Glomerular endothelial cell (primary cell): Measurements from ENCODE around the gene PARP1. TPM values are rescaled to one million over a fixed set of nuclear protein-coding genes. Genes with fewer than 3 reads are reported as not detected.

Experiments
- DNase-seq: peaks from one replicate; pipeline ENCODE4 v3.0.0-alpha.2; 2011; ENCODE audit warnings: low read depth, low spot score; ENCODE audit errors: extremely low read depth
- total RNA-seq: library from RNA; depleted of rRNA; stranded (reverse); fragments of >200 nt; gene quantifications from 2 replicates; pipeline ENCODE4 v1.2.3, GENCODE V29; 2015

The PARP1 gene
- total RNA-seq, 1 donor from 2014 or later: 99.4 TPM

DNA sequence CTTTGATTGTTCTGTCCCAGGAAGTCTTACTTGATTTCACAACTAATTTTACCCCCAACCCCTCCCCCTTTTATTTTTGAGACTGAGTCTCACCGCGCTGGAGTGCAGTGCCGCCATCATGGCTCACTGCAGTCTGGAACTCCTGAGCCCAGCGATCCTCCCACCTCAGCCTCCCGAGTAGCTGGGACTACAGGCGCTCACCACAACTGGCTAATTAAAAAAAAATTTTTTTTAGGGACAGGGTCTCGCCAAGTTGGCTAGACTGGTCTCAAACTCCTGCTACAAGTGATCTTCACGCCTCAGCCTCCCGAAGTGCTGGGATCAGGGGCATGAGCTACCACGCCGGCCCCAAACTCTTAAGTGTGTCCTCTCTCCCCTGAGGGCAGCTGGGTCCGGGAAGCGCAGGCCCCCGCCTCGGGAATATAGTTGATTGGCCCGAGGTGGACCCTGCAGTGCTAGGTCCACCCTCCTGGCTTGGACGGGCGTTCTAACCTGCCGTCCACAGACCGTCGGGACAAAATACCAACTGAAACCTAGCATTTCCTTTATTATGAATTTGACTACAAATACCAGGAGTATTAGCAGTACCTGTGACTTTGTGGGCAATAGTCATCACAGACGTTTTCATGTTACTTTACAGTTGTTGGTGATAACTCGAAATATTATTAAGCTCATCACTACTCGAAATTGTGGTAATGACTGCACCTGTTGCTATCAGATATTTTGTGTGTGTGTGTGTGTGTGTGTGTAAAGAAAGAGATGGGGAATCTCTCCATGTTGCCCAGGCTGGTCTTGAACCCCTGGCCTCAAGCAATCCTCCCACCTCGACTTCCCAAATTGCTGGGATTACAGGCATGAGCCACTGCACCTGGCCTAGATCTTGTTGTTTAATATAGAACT lies 642 bp upstream of the PARP1 start:
- DNase-seq: no peak

DNA sequence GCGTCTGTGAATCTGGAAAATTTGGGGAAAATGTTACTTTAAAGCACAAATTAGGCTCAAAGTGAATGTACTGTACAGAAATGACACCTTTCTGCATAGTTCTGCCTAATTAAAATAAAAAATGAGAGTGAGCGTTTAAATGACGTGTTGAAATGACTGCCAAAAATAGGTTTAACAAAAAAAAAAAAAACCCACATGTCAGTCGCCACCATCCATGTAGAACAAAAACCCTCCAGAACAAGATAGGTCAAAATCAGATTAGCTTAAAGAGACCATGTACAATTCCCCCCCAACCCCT lies 745 bp downstream of the PARP1 start:
- DNase-seq: no peak

DNA sequence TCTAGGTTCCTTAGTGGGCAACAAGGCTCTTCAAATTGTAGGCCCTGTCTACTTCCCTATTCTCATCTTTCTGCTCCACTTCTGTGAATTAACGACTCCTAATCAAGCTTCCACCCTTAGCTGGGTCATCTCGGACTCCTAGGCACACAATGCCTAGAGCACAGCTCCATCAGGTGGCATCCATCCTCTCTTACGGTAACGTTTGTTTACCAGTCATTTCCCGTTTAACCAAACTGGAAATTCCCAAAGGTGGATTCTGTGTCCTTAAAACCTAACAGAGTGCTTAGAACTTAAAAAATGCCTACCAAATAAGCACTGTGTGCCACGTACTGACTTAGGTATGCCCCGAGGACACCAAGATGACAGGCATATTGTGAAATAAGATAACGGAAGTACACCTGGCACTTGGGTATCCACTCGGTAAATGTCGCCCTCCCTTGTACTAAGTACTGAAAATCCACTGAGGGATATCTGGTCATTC lies 1.5 kb downstream of the PARP1 start:
- DNase-seq: no peak

DNA sequence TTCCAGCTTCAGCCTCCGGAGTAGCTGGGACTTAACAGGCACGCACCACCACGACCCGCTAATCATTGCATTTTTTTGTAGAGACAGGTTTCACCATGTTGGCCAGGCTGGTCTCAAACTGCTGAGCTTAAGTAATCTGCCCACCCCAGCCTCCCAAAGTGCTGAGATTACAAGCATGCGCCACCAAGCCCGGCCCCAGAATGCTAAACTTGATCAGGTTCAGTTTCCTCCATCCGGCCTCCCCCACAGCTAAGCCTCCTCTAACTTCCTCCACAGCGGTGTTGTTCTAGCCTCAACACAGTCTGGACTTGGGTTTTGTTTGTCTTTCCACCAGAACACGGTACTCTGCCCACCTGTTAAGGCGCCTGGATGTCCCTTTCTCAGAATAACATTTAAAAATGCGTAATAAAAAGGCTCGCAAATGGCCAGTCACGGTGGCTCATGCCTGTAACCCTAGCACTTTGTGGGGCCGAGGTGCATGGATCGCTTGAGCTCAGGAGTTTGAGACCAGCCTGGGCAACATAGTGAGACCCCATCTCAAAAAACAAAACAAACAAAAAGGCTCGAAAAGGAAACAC lies 2.4 kb downstream of the PARP1 start:
- no peak for DNase-seq

DNA sequence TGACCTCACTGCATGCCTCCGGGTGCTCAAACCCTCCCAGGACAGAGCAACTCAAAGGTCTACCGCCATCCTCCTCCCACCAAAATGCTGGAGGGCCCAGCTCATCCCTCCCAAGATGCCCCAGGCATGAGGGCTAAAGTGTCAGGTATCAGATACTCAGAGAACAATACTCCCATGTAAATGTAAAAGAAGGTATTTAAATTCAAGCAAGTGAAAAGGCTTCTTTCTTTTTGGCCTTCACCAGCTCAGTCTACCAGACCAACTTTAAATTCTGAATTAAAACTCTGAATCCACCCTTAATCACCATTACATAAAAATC lies 3.0 kb downstream of the PARP1 start:
- no peak for DNase-seq

DNA sequence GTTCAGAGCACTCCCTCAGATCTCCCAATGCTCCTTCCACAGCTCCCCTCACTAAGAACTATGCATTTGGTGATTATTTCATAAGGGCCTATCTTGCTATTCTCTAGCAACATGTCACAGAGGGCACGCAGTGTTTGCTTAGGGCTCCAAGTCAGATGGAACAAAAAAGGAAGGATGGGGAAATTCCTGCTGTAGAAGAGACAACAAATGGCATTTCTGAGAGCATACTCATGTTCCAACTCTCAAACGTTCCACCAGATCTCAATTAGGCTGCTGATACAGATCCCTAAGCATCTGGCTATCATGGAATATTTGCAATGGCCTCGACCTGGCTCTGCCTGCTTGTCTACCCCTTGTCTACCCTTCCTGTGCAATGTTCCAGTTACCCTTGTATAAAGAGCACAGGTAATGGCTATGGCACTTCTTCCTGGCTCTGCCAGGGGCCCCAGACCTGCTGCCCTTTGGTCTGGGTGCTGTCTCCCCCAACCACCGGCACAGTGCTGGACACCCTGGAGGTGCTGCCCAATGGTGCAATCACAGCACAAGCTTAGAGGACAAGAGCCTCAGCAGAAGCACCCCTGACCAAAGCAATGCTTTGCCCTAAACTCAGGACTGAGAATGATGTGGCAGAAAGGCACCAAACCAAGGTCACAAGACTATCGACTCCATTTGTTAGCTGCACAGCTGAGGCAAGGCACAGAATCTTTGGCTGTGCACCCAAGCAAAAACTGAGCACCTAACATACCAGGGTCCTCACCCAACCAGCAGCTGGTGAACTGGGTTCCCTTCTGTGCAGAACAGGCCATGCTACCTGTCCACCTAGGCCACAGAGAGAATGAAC lies 3.6 kb downstream of the PARP1 start:
- no peak for DNase-seq

DNA sequence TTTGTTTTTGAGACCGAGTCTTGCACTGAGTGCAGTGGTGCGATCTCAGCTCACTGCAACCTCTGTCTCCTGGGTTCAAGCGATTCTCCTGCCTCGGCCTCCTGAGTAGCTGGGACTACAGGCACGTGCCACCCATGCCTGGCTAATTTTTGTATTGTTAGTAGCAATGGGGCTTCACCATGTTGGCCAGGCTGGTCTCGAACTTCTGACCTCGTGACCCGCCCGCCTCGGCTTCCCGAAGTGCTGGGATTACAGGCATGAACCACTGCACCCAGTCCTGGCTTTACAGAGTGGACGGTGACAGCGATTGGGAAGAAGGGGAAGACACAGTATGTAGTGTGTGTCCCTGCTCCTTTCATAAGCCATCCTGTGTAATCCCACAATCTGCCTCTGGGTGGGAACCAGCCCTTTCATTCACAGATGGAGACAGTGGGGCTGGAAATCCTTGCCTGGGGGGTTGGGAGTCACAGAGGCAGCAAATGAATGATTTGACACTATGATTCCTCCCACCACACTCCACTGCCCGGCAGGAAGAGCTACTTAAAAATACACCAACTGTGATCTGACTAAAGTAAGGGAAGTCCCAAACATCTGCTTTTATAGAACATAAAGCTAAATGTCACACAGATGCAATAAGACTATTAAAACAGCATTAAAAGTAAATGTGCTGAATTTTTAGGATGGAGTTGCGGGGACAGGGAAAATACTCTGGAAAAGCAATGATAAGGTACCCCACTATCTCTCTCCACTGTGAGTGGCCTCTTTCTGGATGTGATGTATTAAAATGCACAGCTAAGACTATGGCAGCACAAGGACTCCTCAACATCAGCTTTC lies 4.5 kb downstream of the PARP1 start:
- DNase-seq: no peak

DNA sequence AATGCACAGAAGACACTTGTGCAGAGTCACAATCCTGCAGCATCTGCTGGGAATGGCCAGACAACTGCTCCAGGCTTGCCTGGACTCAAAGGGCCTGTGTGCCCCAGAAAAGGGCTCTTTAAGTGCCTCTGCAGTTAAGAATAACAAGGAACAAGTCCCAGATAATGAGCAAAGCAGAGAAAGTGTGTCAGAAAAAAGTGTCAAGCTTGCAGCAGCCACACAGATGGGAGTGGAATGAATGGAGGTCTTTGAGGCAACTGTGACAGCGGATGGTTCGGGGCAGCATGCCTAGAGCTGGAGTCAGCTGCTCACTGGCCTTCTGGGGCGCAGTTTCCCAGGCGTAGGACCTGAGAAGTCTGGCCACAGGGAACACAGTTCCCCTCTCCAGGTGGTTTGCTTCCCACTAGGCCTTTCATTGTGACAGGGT lies 5.1 kb downstream of the PARP1 start:
- DNase-seq: no peak

DNA sequence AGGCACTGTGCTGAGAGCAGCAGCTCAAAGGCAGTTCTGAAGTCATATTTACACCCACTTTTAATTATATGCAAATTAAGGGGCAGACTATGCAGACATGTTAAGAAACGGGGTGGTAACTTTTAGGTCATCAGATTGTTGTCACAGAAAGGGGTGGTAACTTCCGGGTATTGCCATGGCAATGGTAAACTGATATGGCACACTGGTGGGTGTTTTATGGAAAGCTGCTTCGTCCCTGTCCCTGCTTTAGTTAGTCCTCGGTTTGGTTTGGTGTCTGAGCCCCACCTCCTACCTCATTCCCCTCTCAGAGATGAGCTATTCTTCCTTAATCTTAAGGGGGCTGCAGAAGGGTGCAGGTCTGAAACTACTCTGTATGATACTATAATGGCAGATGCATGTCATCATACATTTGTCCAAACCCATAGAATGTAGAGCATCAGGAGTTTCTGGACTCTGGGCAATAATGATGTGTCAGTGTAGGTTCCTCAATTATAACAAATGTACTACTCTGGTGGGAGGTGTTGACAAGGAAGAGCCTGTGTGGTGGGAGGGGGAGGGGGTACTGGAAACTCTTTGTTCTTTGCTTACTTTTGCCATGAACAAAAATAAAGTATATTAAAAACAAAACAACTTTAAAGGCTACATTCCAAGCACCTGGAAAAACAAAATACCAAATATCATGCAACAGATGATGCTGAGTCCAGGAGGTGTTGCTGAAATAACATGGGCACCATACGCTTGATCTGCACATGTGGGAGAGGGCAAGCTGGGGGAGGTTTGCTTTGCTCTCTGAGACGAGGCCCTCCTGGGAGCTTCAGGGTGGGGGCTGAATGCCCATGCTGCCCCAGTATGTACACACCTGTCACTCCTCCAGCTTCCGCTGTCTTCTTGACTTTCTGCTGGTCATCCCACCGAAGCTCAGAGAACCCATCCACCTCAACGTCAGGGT lies 6.3 kb downstream of the PARP1 start:
- DNase-seq: no peak

DNA sequence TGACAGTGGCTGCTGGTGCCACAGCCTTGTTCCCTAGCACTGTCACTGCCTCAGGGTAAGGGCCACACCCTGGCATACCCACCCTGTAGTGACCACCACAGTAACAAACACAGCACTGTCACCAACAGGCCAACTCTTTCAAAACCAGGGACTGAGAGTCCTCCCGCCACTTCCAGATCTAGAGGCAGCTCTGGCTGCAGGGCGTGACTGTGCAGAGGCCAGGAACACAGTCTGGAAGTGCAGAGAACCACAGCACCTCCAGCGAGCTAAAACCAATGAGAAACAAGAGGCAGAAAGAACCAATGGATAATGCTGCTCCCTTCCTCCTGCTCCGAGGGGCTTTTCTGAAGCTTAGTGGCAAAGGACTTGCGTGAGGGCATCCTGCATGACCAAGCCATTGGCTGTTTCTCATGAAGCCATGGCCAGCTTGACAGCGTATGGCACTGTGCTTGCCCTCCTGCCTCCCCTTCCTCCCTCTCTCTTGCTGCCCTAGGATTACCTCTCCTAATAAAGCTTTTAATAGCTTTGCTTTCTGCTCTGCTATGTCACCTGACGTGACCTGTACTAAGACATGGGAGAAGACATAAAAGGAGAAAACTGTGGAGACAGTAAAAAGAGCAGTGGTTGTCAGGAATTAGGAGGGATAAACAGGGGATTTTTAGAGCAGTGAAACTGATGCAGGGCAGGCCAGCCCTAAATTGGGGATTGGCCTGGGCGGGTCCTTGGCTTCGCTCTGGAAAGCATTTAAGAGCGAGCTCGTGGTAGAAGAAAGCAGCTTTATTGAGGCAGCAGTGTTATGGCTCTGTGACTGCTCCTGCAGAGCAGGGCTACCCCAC lies 7.2 kb downstream of the PARP1 start:
- DNase-seq: no peak

DNA sequence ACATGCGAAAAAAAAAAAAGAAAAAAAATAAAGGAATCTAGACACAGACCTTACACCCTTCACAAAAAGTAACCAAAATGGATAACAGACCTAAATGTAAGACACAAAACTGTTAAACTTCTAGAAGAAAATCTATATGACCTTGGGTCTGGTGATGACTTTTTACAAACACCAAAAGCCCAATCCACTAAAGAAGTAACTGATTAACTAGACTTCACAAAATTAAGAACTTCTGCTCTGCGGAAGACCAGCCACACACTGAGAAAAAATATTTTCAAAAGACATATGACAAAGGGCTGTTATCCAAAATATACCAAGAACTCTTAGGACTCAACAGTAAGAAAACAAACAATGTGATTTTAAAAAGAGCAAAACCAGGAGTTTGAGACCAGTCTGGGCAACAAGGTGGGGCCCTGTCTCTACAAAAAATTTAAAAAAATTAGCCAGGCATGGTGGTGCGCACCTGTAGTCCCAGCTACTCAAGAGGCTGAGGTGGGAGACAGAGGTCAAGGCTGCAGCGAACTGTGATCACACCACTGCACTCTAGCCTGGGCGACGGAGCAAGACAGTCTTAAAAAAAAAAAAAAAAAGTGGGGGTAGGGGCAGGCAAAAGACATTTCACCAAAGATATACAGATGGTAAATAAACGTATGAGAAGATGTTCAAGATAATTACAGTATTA lies 9.8 kb downstream of the PARP1 start:
- DNase-seq: no peak

DNA sequence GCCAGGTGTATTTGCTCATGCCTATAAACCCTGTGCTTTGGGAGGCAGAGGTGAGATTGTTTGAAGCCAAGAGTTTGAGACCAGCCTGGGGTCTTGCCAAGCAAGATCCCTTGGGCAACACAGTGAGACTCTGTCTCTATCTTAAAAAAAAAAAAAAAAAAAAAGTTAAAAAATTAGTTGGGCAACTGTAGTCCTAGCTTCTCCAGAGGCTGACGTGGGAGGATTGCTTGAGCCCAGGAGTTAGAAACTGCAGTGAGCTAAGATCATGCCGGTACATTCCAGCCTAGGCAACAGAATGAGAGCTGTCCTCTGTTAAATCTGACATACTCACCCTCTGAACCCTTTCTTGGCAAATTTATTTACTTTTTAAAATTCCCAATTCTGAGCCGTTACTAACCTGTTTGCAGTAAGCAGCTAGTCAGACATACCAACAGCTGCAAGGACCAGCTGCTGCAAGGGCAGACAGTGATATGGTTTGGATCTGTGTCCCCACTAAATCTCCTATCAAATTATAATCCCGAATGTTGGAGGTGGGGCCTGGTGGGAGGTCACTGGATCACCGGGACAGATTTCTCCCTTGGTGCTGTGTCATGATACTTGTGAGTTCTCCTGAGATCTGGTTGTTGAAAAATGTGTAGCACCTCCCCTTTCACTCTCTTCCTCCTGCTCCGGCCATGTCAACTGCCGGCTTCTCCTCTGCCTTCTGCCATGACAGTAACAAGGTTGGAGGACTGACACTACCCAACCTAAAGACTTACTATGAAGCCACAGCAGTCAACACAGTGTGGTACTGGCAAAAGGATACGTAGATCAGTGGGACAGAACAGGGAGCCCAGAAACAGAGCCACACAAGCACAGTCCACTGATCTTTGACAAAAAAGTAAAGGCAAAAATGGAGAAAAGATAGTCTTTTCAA lies 10.6 kb downstream of the PARP1 start:
- DNase-seq: no peak

DNA sequence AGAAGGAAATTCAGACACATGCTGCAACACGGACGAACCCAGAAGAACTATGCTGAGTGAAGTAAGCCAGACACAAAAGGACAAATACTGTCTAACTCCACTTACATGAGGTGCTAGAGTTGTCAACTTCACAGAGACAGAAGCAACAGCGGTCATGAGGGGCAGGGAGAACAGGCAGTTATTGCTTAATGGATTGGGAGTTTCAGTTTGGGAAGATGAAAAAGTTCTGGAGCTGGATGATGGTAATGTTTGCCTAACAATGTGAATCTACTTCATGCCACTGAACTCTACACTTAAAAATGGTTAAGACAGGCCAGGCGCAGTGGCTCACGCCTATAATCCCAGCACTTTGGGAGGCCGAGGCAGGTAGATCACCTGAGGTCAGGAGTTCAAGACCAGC lies 12.1 kb downstream of the PARP1 start:
- no peak for DNase-seq

DNA sequence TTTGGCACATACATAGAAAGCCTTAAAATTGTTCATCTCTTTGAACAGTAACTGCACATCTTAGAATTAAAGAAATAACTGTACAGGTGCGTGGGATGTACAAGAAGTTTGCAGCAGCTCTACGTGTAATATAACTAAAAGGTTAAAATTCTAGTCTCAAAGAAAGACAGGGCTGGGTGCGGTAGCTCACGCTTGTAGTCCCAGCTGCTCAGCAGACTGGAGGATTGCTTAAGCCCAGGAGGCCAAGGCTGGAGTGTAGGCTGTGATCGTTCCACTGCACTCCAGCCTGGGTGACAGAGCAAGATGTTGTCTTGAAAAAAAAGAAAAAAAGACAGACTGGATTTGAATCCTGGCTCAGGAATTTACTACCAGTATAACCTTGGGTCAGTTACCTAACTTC lies 13.4 kb downstream of the PARP1 start:
- DNase-seq: no peak

DNA sequence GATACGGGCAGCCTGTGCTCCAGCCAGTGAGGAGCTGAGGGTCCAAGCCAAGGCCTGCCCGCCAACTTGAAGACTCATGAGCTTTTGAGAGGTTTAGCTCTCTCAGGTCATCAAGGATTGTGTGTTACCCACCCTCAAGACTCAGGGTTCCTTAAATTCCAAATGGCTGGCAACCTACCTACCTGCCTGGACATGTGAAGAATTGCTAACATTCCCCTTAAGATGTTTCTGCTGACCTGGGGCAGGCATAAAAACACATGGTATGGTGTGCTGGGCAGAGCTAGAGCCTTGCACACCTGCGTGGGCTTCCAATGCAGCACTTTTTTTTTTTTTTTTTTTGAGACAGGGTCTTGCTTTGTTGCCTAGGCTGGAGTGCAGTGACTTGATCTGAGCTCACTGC lies 17.2 kb downstream of the PARP1 start:
- DNase-seq: no peak

DNA sequence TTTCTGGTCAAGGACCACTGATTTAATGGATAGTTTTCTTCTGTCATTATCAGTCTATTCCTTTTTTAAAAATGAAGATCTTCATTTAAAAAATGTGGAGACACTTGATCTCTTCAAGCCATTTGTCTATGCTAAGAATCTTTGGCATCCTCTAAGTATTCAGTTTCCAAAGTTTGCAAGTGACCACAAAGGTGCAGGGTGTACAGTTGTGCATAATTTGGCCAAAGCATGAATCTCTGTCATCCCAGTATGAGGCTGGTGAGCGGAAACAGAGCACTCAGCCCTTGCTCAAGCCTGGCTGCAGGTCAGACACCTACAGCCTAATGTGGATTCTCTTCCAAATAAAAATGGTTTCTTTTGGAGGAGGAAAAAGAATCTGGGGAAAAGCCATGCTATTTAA lies 19.8 kb downstream of the PARP1 start:
- no peak for DNase-seq

DNA sequence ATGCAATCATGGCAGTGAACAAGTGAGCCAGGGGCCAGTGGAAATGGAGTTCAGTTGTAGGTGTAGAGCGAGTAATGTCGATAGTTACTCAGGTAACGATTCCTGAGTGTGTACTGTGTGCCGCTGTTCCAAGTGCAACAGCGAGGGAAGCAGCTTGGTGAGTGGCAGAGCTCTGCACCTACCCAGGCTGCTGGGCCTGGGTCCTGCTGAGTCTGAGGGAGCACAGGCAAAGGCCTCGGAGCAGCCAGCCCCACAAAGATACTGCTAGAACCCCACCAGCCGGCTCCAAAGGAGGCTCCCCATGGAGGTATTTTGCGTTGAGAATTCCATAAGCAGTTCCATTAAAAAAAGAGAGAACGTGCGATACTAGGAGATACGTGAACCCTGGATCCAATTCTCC lies 23.2 kb downstream of the PARP1 start:
- DNase-seq: no peak
